ENCODE results near the gene TPPP3.

- TF ChIP-seq CTCF (IDR thresholded peaks at IDR 0.05) (no peak), POLR2A (IDR thresholded peaks at IDR 0.05) (no peak)
Observed at GRCh38 chr16:67405336-67405735, 12.0 kb upstream of the TPPP3 start.
